ENCODE data around the gene MNT.

- no peak for TF ChIP-seq CTCF (IDR thresholded peaks at IDR 0.05)
- TF ChIP-seq ZFX (IDR thresholded peaks at IDR 0.05; ENCODE audit: borderline replicate concordance), result no peak
These were observed 43.6 kb downstream of the MNT start for GRCh38 chr17:2357237-2357636.
